ENCODE data around the gene GALE.
A peak's percentile ranks its signal among the peaks of the same experiment; 100 is the strongest.
"Not testable (repeated sequence)": the region's sequence is repeated elsewhere in the genome, so short reads cannot be mapped to it uniquely, and the experiment has no call there.

Gene GALE

GRCh38 chr1:23826590-23826989 lies 26.0 kb upstream of the GALE start:
- not testable (repeated sequence) for H3K27ac ChIP-seq (ENCODE audit: low read depth, low read length); H3K36me3 ChIP-seq (ENCODE audit: insufficient read depth, low read length); H3K4me3 ChIP-seq (ENCODE audit: low read depth, low read length); H3K27me3 ChIP-seq (ENCODE audit: insufficient read depth, low read length); H2AFZ ChIP-seq (ENCODE audit: low read length, unreplicated experiment)
- Histone ChIP-seq H3K4me1 (ENCODE audit: control insufficient read depth, insufficient read depth, low read length, unreplicated experiment) (peaks cover 12% of the 10 kb centered on the region), H3K79me2 (ENCODE audit: control insufficient read depth, insufficient read depth, low read length, unreplicated experiment) (peaks cover 17% of the 10 kb centered on the region)

- Histone ChIP-seq H3K36me3 (ENCODE audit: insufficient read depth, low read length) (no peaks in the 10 kb centered on the region), H2AFZ (ENCODE audit: low read length, unreplicated experiment) (peak overlapping the region; percentile 84), H3K4me3 (ENCODE audit: low read depth, low read length) (peak overlapping the region; percentile 96), H3K4me1 (ENCODE audit: control insufficient read depth, insufficient read depth, low read length, unreplicated experiment) (peaks cover 12% of the 10 kb centered on the region), H3K27me3 (ENCODE audit: insufficient read depth, low read length) (no peaks in the 10 kb centered on the region), H3K27ac (ENCODE audit: low read depth, low read length) (0 out of 2 replicates have a peak overlapping the region, but pooled peaks have one; percentile 1), H3K79me2 (ENCODE audit: control insufficient read depth, insufficient read depth, low read length, unreplicated experiment) (peaks cover 17% of the 10 kb centered on the region)
These were observed 25.4 kb upstream of the GALE start for GRCh38 chr1:23825762-23826522.

- Histone ChIP-seq H2AFZ (ENCODE audit: low read length, unreplicated experiment) (peak within 1 kb of the TSS; percentile 85), H3K27ac (ENCODE audit: low read depth, low read length) (peak within 1 kb of the TSS; percentile 69), H3K36me3 (ENCODE audit: insufficient read depth, low read length) (no peaks in the 10 kb centered on the region), H3K4me1 (ENCODE audit: control insufficient read depth, insufficient read depth, low read length, unreplicated experiment) (peaks cover 12% of the 10 kb centered on the region), H3K27me3 (ENCODE audit: insufficient read depth, low read length) (no peaks in the 10 kb centered on the region), H3K79me2 (ENCODE audit: control insufficient read depth, insufficient read depth, low read length, unreplicated experiment) (peaks cover 17% of the 10 kb centered on the region), H3K4me3 (ENCODE audit: low read depth, low read length) (peak within 1 kb of the TSS; percentile 96)
These were observed 24.7 kb upstream of the GALE start, which contains the start of gene HMGCL for GRCh38 chr1:23825076-23825761. TSS of gene HMGCL (minus strand) at chr1:23825429. CDS start at chr1:23825415, 14 bp downstream.

- Histone ChIP-seq H2AFZ (ENCODE audit: low read length, unreplicated experiment) (peak overlapping the region; percentile 85), H3K27me3 (ENCODE audit: insufficient read depth, low read length) (no peaks in the 10 kb centered on the region), H3K27ac (ENCODE audit: low read depth, low read length) (peak overlapping the region; percentile 69), H3K4me1 (ENCODE audit: control insufficient read depth, insufficient read depth, low read length, unreplicated experiment) (peaks cover 12% of the 10 kb centered on the region), H3K36me3 (ENCODE audit: insufficient read depth, low read length) (no peaks in the 10 kb centered on the region), H3K79me2 (ENCODE audit: control insufficient read depth, insufficient read depth, low read length, unreplicated experiment) (peaks cover 17% of the 10 kb centered on the region), H3K4me3 (ENCODE audit: low read depth, low read length) (peak overlapping the region; percentile 96)
These were observed 24.1 kb upstream of the GALE start for GRCh38 chr1:23824711-23825075.

- no peaks in the 10 kb centered on the region for H3K36me3 ChIP-seq (ENCODE audit: insufficient read depth, low read length)
- H3K4me3 ChIP-seq (ENCODE audit: low read depth, low read length): peak overlapping the region; percentile 96
- H3K27ac ChIP-seq (ENCODE audit: low read depth, low read length): no peak overlapping the region
- no peaks in the 10 kb centered on the region for H3K27me3 ChIP-seq (ENCODE audit: insufficient read depth, low read length)
- no peak overlapping the region for H2AFZ ChIP-seq (ENCODE audit: low read length, unreplicated experiment)
- H3K79me2 ChIP-seq (ENCODE audit: control insufficient read depth, insufficient read depth, low read length, unreplicated experiment): peaks cover 17% of the 10 kb centered on the region
- peaks cover 12% of the 10 kb centered on the region for H3K4me1 ChIP-seq (ENCODE audit: control insufficient read depth, insufficient read depth, low read length, unreplicated experiment)
These were observed 23.2 kb upstream of the GALE start for GRCh38 chr1:23823767-23824166.

GRCh38 chr1:23817633-23818032 lies 17.1 kb upstream of the GALE start:
- Histone ChIP-seq H3K4me3 (ENCODE audit: low read depth, low read length) (no peak overlapping the region), H3K4me1 (ENCODE audit: control insufficient read depth, insufficient read depth, low read length, unreplicated experiment) (no peaks in the 10 kb centered on the region), H3K36me3 (ENCODE audit: insufficient read depth, low read length) (peaks cover 12% of the 10 kb centered on the region; the same call in 1 of the 2 replicates), H3K27me3 (ENCODE audit: insufficient read depth, low read length) (no peaks in the 10 kb centered on the region), H2AFZ (ENCODE audit: low read length, unreplicated experiment) (no peak overlapping the region), H3K79me2 (ENCODE audit: control insufficient read depth, insufficient read depth, low read length, unreplicated experiment) (no peaks in the 10 kb centered on the region), H3K27ac (ENCODE audit: low read depth, low read length) (no peak overlapping the region)

GRCh38 chr1:23816906-23817305 lies 16.4 kb upstream of the GALE start:
- Histone ChIP-seq H3K4me3 (ENCODE audit: low read depth, low read length) (no peak overlapping the region), H3K27me3 (ENCODE audit: insufficient read depth, low read length) (no peaks in the 10 kb centered on the region), H3K4me1 (ENCODE audit: control insufficient read depth, insufficient read depth, low read length, unreplicated experiment) (no peaks in the 10 kb centered on the region), H2AFZ (ENCODE audit: low read length, unreplicated experiment) (no peak overlapping the region), H3K79me2 (ENCODE audit: control insufficient read depth, insufficient read depth, low read length, unreplicated experiment) (no peaks in the 10 kb centered on the region), H3K27ac (ENCODE audit: low read depth, low read length) (no peak overlapping the region), H3K36me3 (ENCODE audit: insufficient read depth, low read length) (peaks cover 12% of the 10 kb centered on the region; the same call in 1 of the 2 replicates)

GRCh38 chr1:23816361-23816760 lies 15.8 kb upstream of the GALE start:
- H3K27me3 ChIP-seq (ENCODE audit: insufficient read depth, low read length): no peaks in the 10 kb centered on the region
- no peak overlapping the region for H3K27ac ChIP-seq (ENCODE audit: low read depth, low read length)
- H3K4me3 ChIP-seq (ENCODE audit: low read depth, low read length): no peak overlapping the region
- peaks cover 12% of the 10 kb centered on the region; the same call in 1 of the 2 replicates for H3K36me3 ChIP-seq (ENCODE audit: insufficient read depth, low read length)
- H3K4me1 ChIP-seq (ENCODE audit: control insufficient read depth, insufficient read depth, low read length, unreplicated experiment): no peaks in the 10 kb centered on the region
- H3K79me2 ChIP-seq (ENCODE audit: control insufficient read depth, insufficient read depth, low read length, unreplicated experiment): no peaks in the 10 kb centered on the region
- no peak overlapping the region for H2AFZ ChIP-seq (ENCODE audit: low read length, unreplicated experiment)

GRCh38 chr1:23814016-23814415 lies 13.5 kb upstream of the GALE start:
- H3K36me3 ChIP-seq (ENCODE audit: insufficient read depth, low read length): peaks cover 12% of the 10 kb centered on the region; the same call in 1 of the 2 replicates
- no peaks in the 10 kb centered on the region for H3K4me1 ChIP-seq (ENCODE audit: control insufficient read depth, insufficient read depth, low read length, unreplicated experiment)
- no peak overlapping the region for H3K4me3 ChIP-seq (ENCODE audit: low read depth, low read length)
- H3K27me3 ChIP-seq (ENCODE audit: insufficient read depth, low read length): no peaks in the 10 kb centered on the region
- H2AFZ ChIP-seq (ENCODE audit: low read length, unreplicated experiment): no peak overlapping the region
- no peak overlapping the region for H3K27ac ChIP-seq (ENCODE audit: low read depth, low read length)
- no peaks in the 10 kb centered on the region for H3K79me2 ChIP-seq (ENCODE audit: control insufficient read depth, insufficient read depth, low read length, unreplicated experiment)

GRCh38 chr1:23810818-23811540 lies 10.4 kb upstream of the GALE start:
- Histone ChIP-seq H3K27ac (ENCODE audit: low read depth, low read length) (no peak overlapping the region), H3K27me3 (ENCODE audit: insufficient read depth, low read length) (no peaks in the 10 kb centered on the region), H3K79me2 (ENCODE audit: control insufficient read depth, insufficient read depth, low read length, unreplicated experiment) (no peaks in the 10 kb centered on the region), H2AFZ (ENCODE audit: low read length, unreplicated experiment) (no peak overlapping the region), H3K36me3 (ENCODE audit: insufficient read depth, low read length) (no peaks in the 10 kb centered on the region; the same call in 1 of the 2 replicates), H3K4me1 (ENCODE audit: control insufficient read depth, insufficient read depth, low read length, unreplicated experiment) (no peaks in the 10 kb centered on the region), H3K4me3 (ENCODE audit: low read depth, low read length) (no peak overlapping the region)
